ENCODE data around the gene SLC25A1. TPM values are rescaled to one million over a fixed set of nuclear protein-coding genes. Genes with fewer than 3 reads are reported as not detected.

The SLC25A1 gene
- total RNA-seq (2021) = 151 and 156 TPM in 2 replicates
- long read RNA-seq, transcript SLC25A1-201 (9 exons, 1,648 nt) = major isoform, 166 of 350 reads
- long read RNA-seq, transcript SLC25A1-202 (9 exons, 1,514 nt) = minor isoform, 118 of 350 reads
- long read RNA-seq, partial matches to known transcripts = 31 of 350 reads
- long read RNA-seq, other reads (novel, unspliced or antisense) = 34 of 350 reads

DNA sequence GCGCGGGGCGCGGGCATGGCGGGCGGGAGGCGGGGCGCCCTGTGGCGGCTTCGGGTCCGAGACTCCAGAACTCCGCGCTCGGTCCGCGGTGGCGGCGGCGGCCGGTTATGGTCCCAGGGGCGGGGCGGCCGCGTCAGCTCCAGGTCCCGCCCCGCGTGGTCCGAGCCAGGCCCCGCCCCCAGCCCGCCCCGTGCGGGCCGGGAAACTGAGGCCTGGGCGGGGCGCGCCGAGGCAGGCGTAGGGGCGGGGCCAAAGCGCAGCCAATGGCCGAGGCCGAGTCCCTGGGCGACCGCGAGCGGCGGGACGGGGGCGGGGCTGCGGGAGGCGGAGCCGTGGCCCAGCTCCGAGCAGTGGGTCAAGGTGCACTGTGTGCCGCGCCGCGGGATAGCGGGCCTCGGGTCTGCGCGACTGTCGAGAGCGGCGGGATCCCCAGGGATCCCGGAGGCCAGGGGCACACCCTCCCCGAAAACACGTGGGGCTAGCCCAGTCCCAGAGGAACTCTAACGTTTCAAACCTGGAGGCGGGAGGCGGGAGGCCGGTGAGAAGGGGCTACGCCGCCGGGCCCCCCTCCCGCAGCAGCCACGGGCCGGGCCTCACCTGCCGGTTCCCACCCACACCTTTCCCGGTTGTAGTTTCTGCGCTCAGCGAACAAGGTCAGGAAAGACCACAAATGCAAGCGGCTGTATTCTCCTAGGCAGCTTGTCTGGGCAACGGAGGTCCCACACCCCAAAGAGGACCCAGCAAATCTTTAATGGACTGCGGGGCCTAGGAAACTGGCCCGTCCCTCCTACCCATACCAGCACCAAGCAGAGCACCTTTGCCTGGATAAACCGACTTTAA lies at the start of gene SLC25A1:
SLC25A1 (minus strand) TSS at position 80 of the 840 bp plus-strand sequence; CDS start at position 17, 63 bp downstream.
- Histone ChIP-seq H3K27me3 (ENCODE audit: insufficient read depth, low read length) (no peaks in the 10 kb centered on the region), H2BK12ac (ENCODE audit: insufficient read length, low read depth, low read length) (no peak within 1 kb of the TSS), H4K20me1 (ENCODE audit: control insufficient read depth, insufficient read depth, insufficient read length) (peaks cover 2% of the 10 kb centered on the region), H3K23ac (ENCODE audit: insufficient read length, low read depth, low read length) (no peak within 1 kb of the TSS), H3K4me2 (ENCODE audit: insufficient read depth, insufficient read length, low read length) (peak within 1 kb of the TSS; percentile 52), H3K4me1 (ENCODE audit: insufficient read depth, low read length) (peaks cover 2% of the 10 kb centered on the region; the same call in 1 of the 2 replicates), H3K14ac (ENCODE audit: insufficient read depth, low read length) (peak within 1 kb of the TSS; percentile 41; the same call in 1 of the 2 replicates), H4K5ac (ENCODE audit: insufficient read length, low read depth, low read length) (no peak within 1 kb of the TSS), H3K79me2 (ENCODE audit: insufficient read depth, low read length) (no peaks in the 10 kb centered on the region), H3K4ac (ENCODE audit: low read depth, low read length) (no peak within 1 kb of the TSS), H3K27ac (ENCODE audit: insufficient read length, low read depth, low read length) (no peak within 1 kb of the TSS), H3K56ac (ENCODE audit: insufficient read length, low read depth, low read length) (no peak within 1 kb of the TSS), H2BK20ac (ENCODE audit: low read depth, low read length, poor library complexity, severe bottlenecking) (no peak within 1 kb of the TSS), H3K9me3 (ENCODE audit: control insufficient read depth, low read depth, low read length) (no peaks in the 10 kb centered on the region), H4K91ac (ENCODE audit: insufficient read length, low read depth, low read length) (no peak within 1 kb of the TSS), H3K79me1 (ENCODE audit: insufficient read depth, low read depth, low read length, poor library complexity, severe bottlenecking) (no peaks in the 10 kb centered on the region), H4K8ac (replicated peaks; ENCODE audit: insufficient read length, low read depth, low read length) (no peak within 1 kb of the TSS), H2BK120ac (ENCODE audit: low read depth, low read length, poor library complexity, severe bottlenecking) (no peak within 1 kb of the TSS), H2AK5ac (ENCODE audit: insufficient read length, low read length) (no peak within 1 kb of the TSS), H3K18ac (ENCODE audit: insufficient read length, low read depth, low read length) (peak within 1 kb of the TSS; percentile 7), H2BK5ac (ENCODE audit: insufficient read length, low read length) (no peak within 1 kb of the TSS), H3T11ph (ENCODE audit: low read length) (no peak within 1 kb of the TSS), H3K9ac (ENCODE audit: extremely low read depth, insufficient read length, low read length) (peak within 1 kb of the TSS; percentile 36), H2AFZ (ENCODE audit: low read length) (no peak within 1 kb of the TSS), H3K23me2 (ENCODE audit: insufficient read length, low read depth, low read length, poor library complexity, severe bottlenecking) (peaks cover 5% of the 10 kb centered on the region), H2BK15ac (ENCODE audit: low read depth, low read length) (no peak within 1 kb of the TSS)
- peak; percentile 91 for DNase-seq
- Mint-ChIP-seq H3K4me1 (peaks cover 31 to 34% of the 10 kb centered on the region in 2 experiments), H3K27ac (peak within 1 kb of the TSS in 1 of 3 experiments; percentile 88; a peak in 3 of 7 replicates), H3K9me3 (no peaks in the 10 kb centered on the region), H3K4me3 (peak within 1 kb of the TSS; percentile 70 to 85), H3K27me3 (ENCODE audit: low read depth) (no peaks in the 10 kb centered on the region), H3K36me3 (ENCODE audit: insufficient read depth in 1 of 3, low read depth in 3 of 3) (peaks cover 0 to 18% (median 5%) of the 10 kb centered on the region in 3 experiments; a peak in 4 of 7 replicates)
- TF ChIP-seq, protein P1, sequence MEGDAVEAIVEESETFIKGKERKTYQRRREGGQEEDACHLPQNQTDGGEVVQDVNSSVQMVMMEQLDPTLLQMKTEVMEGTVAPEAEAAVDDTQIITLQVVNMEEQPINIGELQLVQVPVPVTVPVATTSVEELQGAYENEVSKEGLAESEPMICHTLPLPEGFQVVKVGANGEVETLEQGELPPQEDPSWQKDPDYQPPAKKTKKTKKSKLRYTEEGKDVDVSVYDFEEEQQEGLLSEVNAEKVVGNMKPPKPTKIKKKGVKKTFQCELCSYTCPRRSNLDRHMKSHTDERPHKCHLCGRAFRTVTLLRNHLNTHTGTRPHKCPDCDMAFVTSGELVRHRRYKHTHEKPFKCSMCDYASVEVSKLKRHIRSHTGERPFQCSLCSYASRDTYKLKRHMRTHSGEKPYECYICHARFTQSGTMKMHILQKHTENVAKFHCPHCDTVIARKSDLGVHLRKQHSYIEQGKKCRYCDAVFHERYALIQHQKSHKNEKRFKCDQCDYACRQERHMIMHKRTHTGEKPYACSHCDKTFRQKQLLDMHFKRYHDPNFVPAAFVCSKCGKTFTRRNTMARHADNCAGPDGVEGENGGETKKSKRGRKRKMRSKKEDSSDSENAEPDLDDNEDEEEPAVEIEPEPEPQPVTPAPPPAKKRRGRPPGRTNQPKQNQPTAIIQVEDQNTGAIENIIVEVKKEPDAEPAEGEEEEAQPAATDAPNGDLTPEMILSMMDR (conservative IDR thresholded peaks at IDR 0.05) = no peak
- whole genome bisulfite sequencing (ENCODE audit: extremely low coverage, insufficient read length, low lambda C conversion rate) = no CpG with 5 or more reads among the region's 86 CpGs

Measured in H9 (cell line).